8988T (cell line): ENCODE measurements around the gene CENPP.

Experiments used
- DNase-seq: peaks from one replicate; pipeline ENCODE4 v3.0.0; 2011

Gene CENPP

DNA sequence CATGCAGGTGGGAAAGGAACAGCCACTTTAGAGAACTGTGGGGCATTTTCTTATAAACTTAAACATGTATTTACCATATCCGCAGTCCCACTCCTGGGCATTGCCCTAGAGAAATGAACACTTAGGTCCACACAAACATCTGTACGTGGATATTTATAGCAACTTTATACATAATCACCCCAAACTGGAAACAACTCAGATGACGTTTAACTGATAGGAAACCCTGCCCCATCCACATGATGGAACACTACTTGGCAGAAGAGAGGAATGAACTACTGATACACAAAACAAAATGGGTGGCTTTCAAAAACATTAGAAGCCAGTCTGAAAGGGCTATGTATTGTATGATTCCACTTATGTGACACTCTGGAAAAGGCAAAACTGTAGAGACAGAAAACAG is 187.6 kb downstream of the CENPP start:
- no peak for DNase-seq

DNA sequence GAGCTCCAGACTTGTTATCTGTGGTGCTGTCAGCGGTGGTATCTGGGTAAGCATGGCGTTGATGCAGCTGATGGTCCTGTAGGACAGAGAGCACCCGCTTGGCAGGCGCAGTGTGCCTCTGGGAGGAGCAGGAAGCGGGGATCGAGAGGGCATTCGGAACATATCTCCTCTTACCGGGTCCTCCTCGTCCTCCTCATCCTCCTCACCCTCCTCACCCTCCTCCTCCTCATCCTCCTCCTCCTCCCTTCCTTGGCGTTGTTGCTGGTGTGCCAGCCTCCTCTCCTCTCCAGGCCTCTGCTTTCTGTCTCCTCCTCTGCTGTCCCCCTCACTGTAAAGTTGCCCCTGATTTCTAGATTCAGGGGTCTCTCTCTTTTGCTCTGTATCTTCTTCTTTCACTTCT is 188.9 kb downstream of the CENPP start:
- DNase-seq, result no peak

DNA sequence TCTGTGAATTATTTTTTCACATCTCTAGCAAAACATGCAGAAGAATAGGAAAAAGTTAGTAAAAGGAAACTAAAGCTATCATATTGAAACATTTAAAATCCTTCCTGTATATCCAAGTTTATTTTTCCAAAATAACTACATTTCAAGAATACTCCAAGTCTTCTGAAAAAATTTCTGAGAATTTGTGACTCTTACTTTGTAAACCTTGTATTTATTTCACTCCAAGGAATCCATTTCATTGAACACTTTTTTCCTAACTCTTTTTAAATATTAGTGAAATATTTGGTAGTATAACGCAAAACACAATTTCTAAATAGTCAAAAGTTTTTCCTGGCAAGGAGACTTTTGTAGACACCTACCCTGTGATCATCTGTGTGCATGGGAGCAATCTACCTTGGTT is 190.8 kb downstream of the CENPP start:
- no peak for DNase-seq

DNA sequence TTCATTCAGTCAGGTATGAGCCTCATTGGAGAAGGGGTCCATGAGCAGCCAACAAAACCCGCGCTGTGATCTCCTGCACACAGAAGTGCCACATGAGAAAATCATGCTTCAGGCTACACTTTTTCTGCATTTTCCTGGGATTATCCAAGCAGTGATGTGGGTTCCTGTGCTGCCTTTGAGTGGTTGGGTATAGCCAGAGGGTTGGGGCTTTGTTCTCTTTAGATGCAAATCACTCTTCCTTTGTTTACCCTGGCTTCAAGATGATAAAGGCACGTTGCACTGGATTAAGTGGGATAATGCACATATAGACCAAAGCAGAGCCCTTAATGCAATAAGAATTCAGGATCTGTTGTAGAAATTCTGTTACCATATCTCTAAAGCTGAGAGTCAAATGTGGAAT is 191.3 kb downstream of the CENPP start:
- no peak for DNase-seq

DNA sequence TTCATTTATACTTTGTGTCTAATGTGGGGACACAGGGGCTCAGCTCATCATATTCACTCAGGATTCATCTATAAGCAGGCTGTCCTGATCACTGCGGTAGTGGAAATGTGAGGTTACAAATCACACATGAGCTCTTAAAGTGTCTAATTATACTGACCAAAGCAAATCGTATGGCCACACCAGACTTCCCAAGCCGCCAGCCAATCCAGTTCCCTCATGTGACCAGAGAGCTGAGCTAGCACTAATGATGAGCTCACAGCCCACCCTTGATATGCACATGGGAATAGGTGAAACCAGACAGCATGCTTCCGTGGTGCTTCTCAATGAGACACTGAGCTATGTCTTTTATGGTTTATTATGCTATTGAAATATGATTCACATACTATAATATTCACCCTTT is 192.4 kb downstream of the CENPP start:
- DNase-seq, result no peak

DNA sequence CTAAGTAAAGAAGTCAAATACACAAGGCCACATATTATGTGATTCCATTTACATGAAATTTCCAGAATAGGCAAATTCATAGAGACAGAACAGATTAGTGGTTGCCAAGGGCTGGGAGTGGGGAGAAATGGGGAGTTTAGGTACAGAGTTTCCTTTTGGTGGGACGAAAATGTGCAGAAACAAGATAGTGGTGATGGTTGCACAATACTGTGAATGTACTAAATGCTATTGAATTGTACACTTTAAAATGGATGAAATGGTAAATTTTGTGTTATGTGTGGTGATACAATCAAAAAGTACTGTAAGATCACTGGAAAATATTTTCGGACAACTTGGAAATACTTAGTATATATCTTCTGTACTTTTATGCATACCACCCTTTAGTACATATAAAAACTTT is 195.1 kb downstream of the CENPP start:
- no peak for DNase-seq

DNA sequence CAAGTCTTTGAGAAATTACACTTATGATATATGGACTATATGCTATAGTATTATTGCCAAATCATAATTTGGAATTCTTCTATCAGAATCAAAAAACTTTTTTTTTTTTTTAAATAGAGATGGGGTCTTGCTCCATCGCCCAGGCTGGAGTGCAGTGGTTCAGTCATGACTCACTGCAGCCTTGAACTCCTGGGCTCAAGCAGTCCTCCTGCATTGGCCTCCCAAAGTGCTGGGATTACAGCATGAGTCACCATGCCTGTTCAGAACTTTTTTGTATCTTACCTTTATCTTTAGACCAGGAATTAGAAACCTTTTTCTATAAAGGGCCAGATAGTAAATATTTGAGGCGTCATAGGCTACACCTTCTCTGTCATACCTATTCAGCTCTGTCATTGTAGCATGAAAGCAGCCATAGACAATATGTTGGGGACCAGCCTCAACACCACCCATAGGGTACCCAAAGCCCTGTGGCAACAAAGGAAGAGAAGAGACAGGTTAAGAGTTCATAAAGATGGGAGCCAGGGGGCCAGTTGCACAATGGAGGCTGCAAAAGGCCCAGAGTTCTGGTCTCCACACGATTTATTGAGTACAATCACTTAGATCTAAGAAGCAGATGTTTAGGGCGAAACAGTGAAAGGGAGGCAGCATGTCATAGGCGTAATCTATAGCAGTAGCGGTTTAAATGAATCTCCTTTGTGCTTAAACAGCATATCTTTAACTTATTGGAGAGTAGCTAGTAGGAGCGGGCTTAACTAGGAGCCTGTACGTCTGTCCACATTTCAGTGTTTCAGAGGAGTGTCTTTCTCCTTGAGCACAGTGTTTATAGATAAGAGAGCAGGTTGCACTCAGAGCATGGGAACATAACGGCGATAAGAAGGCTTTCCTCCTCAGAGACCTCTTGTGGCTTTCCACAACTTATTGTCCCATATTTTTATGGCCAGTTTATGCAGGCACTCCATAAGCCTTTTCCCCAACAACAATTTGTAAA is 197.5 kb downstream of the CENPP start:
- DNase-seq, result no peak

DNA sequence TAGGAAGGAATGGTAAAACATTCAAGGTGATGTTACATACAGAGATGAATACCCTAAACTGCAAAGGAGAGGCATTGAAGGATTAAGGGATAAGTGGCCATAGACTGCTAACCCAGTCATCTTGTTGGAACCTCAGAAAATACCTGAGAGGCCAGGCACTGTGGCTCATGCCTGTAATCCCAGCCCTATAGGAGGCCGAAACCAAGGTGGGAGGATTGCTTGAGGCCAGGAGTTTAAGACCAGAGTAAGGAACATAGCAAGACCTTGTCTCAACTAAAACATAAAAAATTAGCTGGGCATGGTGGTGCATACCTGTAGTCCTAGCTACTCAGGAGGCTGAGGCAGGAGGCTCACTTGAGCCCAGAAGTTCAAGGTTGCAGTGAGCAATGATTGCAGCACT is 199.1 kb downstream of the CENPP start:
- DNase-seq, result no peak

DNA sequence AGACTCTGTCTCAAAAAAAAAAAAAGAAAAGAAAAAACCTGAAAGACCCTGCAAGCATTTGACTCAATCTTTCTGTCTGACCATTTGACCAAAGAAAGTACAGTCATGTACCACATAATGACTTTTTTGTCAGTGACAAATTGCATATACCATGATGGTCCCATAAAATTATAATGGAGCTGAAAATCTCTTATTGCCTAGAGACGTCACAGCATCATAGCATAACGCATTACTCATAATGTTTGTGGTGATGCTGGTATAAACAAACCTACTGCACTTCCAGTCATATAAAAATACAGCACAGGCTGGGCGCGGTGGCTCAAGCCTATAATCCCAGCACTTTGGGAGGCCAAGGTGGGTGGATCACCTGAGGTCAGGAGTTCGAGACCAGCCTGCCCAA is 199.6 kb downstream of the CENPP start:
- no peak for DNase-seq

DNA sequence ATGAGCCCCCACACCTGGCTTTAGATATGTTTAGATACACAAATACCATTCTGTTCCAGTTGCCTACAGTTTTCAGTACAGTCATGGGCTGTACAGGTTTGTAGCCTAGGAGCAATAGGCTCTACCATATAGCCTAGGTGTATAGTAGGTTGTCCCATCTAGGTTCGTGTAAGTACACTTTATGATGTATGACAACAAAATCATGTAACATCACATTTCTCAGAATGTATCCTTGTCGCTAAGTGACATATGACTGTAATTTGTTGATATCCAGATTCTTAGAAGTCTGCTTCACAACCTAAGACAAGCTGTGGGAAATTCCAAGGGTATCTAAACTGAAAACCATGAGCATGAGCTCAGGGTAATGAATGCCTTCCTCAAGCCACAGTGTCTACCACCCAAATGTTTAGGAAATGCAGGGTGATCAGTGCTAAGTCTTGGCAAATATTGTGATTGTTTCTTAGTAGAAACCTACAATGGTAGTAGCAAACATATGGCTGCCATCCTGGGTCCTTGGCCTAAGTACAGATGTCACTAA is 201.6 kb downstream of the CENPP start:
- no peak for DNase-seq

DNA sequence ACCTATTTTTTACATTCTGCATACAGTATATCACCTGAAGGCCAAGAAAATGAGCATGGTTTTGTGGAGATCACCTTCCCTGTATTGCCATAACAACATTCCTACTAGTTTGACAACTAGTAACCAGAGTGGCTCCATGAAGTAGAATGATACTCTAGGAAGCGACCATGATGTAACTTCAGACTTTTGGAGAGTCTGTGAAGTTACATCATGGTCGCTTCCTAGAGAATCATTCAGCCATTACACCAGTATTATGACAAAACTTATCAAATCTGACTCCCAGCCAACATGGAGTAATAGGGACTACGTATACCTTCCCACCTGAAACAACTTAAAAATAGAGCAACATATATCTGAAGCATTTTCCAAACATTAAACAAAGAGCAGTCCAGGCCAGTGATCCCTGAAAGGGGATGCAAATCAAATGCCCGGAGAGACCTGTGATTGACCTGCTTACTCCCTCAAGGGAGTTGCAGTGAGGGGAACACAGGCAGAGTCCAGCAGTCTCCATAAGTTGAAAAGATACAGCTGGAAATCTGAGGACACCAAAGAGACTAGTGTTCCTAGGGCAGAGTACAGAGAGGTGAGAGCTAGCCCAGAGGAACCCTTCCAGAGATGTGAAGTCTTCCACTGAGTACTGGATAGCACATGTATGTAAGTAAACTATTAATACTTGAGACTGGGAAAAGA is 202.2 kb downstream of the CENPP start:
- DNase-seq, result no peak

DNA sequence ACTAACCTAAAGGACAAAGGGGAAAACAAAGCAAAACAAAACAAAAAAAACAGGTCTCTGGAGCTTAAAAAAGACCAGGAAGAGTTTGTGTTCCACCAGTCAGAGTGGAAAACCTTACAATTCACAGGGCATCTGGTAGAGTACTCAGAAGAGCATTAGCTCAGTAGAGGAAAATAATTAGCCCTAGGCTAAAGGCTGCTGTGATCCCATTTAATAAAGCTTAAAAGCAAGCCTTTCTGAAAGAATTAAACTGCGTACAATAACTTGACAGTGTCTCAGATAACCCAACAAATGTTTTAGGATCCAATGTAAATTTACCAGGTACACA is 202.7 kb downstream of the CENPP start:
- DNase-seq, result no peak

DNA sequence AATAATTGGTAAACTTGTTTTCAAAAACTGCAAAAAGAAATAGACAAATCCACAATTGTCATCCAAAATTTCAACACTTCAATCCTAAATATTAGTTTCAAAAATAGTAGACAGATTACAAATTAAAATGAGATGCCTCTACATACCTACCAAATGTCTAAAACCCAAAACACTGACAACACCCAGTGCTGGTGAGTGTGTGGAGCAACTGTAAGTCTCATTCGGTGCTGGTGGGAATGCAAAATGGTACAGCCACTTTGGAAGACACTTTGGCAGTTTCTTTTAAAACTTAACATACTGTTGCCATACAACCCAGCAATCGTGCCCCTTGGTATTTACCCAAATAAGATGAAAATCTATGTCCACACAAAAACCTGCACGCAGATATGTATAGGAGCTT is 203.4 kb downstream of the CENPP start:
- no peak for DNase-seq

DNA sequence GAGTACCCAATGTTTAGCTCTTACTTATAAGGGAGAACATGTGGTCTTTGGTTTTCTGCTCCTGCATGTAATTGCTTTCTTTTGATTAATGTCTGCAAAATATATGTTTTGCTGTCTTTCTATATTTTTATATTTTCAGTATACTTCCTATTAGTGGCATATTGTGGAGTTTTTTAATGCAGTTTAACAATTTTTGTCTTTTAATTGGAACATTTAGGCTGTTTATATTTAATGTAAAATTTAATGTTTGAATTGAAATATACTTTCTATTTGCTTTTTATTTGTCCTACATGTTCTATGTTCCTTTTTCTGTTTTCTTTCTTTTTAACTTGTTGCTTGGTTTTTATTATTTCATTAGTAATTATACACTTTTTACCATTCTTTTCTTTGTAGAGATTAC is 205.1 kb downstream of the CENPP start:
- no peak for DNase-seq

DNA sequence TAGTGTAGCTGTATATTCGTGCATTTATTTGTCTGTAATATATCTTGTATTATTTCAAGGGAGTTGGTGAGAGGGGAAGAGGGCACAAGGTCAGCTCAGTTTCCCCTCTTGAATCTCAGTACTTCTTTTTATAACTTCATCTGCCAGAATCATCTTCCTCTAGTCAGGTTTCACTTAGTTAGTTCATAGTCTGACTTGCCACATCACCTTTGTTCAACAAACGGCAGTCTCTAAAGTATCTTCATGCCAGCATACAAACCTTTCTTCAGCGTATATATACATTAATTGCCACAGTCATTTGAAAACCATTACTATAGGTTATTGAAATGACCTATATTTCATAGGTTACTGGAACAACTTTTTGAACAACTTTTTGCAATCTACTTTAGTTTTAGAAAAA is 208.5 kb downstream of the CENPP start:
- no peak for DNase-seq

DNA sequence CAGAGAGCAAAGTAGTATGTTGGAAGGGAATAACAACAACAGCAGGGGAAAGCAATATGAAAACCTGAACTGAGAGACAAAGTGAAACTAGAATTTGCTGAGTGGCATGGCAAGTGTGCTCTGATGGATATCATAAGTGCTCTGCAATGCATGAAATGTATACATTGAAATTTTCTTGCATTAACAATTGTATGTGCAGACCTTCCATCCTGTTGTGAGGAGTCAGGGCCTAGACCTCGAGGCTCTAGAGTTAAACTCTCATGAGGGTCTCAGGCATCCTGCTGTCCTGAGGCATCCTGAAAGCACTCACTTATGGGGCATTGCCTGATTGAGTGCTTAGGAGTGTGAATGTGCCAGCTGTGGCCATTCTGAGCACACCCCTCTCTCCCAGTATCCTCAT is 208.9 kb downstream of the CENPP start:
- DNase-seq, result no peak

DNA sequence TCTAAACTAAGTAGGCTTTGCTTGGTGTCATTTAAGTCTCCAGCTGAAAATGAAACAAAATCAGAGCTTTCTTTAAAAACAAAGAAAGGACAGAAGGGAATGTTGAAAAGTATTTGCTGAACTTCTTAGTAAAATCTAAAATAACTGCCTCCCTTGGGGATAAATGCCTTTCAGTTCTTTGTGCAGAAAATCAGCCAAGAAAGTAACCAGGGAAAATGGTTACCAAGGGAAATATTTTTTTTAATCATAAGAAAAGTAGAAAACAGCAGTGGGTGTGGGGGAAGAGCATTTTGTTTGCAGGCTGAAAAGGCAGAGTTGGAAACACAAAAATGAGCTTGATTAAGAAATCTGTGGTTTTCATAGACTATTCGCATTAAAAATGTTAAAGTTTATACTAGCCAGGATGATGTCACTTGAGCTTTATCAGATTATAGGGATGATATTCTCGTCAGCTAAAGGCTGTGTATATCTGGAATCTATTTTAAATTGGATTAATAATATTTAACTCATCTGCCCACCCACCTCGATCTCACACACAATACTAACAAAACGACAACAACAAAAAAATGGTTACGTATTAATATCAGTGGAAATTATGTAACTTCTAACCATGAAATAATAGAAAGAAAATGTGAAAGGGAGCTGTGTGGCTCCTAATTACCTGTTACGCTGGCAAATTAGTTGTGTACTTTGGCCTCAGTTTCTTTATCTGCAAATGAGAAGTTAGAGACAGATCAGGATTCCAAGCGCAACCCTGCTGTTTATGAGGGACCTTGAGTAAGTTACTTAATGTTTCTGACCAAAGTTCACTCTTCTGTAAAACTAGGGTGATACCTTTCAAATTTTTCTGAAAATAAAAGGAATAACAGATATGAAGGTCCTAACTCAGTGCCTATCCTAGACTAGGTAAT is 210.4 kb downstream of the CENPP start, which contains the start of gene ECM2:
ECM2 (minus strand) TSS at position 51 of the 911 bp plus-strand sequence. CDS start 13,124 bp downstream, outside the sequence.
- DNase-seq, result no peak

DNA sequence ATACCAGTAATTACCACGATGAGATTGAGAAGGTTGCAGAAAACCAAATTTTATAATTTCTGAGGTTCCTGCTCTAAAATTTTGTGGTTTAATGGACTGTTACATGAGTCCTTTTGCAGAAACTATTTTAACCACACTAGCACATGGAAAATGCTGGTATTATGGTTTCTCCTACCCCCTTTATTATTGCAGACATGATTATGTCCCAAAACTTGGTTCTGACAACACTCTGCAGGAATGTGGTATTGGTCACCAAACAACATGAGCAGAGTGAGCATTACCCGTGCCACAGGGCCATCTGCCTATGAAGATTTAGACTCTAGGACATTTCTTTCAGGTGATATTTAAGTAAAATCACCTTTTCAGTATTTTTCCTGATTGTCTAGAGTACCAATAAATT is 212.8 kb downstream of the CENPP start:
- DNase-seq, result no peak

DNA sequence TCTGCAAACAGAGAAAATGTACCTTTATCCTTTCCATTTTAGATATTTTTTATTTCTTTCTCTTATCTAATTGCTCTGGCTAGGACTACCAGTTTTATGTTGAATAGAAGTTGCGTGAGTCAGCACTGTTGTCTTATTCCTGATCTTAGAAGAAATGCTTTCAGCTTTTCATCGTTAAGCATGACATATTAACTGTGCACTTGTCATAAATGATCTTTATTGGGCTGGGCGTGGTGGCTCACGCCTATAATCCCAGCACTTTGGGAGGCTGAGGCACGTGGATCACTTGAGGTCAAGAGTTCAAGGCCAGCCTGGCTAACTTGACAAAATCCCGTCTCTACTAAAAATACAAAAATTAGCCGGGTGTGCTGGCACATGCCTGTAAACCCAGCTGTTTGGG is 218.2 kb downstream of the CENPP start:
- DNase-seq, result no peak

DNA sequence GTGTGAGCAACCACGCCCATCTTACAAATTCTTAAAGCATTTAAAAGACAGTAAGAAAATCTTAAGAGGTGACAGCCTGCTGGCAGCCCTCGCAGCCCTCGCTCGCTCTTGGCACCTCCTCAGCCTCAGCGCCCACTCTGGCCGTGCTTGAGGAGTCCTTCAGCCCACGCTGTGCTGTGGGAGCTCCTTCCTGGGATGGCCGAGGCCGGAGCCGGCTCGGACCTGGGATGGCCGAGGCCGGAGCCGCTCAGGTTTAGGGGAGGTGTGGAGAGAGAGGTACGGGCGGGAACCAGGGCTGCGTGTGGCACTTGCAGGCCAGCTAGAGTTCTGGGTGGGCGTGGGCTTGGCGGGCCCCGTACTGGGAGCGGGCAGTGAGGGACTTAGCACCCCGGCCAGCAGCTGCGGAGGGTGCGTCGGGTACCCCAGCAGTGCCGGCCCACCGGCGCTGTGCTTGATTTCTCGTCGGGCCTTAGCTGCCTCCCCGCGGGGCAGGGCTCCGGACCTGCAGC is 219.3 kb downstream of the CENPP start:
- DNase-seq, result no peak

DNA sequence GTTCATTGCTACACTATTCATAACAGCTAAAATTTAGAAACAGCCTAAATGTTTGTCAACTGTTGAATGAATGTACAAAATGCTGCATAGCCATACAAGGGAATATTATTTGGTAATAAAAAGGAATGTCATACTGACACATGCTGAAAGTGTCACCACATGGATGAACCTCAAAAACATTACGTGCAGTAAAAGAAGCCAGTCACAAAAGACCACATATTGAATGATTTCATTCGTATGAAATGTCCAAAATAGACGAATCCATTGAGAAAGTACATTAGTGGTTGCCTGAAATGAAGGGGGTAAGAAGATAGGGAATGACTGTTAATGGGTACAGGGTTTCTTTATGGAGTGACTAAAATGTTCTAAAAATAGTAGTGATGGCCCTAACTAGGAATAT is 221.6 kb downstream of the CENPP start:
- DNase-seq, result no peak

DNA sequence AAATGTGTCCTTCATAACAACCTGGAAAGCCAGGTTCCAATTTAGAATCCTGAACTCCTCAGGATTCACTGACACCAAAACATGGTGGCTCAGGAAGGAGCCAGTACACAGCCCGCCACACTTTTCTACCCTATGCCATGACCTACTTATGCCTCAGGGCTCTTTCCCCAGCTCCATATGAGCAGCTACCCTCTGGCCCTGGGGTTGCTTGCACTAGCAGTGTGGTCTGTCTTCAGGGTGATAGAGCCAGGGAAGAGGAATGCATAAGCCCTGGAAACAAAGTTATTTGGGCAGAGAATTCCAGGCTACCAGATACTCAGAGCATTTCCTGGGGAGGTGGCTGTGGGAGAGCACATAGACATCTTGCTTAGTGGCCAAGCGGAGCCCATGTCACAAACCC is 225.0 kb downstream of the CENPP start:
- DNase-seq, result no peak
